Dedifferentiated amniotic fluid mesenchymal stem cell (primary cell): ENCODE results near the gene DAB1.

ENCODE experiments used
- DNase-seq: peaks from one replicate; pipeline ENCODE4 v3.0.0-alpha.2; 2016; ENCODE audit errors: extremely low spot score

Gene DAB1

DNA sequence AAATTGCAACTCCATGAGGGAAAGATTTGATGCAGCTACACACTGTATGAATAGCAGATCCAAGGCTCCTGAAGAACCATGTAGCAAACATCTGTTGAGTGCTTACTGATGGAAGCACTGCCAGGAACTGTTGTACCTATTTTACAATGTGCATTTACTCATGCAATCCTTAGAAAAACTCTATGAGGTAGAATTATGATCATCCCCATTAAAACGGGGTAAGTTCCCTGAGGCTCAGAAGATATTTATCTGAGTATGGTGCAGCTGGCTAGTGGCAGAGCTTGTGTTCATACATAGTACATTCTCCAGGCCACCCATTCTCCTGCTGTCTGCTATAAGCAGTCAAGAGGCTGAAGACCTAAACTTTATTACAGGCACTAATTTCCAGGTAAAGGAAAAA is 403.6 kb downstream of the DAB1 start:
- DNase-seq, result no peak

DNA sequence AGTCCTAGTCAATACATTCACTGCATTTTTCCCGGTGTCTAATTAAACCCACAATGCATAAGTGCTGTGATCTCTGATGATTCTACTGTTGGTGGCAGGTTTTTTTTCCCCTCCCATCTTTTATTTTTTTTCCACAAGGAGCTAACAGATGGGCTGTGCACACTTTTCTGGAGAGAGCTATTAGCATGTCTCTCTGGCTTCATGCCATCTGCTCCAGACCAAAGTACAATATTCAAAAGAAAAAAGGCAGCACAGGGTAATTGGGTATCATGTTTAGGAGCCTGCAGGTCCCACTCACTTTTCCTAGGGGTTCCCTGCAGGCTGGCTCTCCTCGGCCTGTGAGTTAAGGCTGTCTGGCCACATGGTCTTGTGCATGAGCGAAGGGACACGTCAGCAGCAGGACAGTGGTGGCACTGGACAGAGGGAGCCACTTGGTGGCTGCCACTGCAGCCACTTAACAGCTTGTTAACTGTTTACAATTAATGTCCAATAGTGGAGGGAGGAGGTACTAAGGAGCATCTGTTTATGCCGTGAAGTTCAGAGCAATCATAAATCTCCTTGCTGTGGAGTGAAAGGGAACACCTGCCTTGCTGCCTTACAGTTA is 404.5 kb downstream of the DAB1 start:
- DNase-seq, result no peak

DNA sequence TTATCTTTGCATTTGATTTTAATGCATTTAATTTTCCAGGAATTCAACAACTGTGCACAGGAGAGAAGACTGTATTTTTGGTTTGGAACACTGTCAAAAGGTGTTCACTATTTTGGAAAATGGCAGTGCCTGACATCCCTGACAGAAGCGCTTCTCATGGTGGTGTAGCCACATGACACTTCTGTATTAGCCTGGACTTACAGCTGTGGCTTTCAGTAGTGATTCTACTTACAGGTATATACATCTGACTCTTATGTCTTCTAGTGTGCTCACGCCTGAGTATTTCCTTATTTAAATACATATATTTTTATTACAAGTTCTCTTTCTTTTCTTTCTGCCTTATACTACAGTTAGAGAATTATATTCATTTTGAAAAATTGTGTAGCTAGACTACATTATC is 405.7 kb downstream of the DAB1 start:
- no peak for DNase-seq

DNA sequence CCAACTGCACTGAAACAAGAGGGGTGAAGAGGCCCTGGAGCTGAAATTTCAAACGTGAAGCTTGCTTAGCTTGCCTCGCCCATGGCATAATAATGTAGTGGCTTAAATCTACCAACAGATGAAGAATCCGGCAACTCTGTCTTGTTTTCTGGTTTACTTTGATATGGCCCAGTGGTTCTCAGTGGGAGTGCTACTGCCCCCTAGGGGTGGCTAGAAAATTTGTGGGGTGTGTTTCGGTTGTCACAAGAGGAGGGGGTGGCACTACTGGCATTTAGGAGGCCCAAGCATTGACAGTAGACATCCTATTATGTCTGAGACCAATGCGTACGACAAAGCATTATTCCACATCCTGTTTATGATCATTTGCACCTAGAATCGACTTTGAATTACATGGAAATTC is 406.1 kb downstream of the DAB1 start:
- DNase-seq, result no peak

DNA sequence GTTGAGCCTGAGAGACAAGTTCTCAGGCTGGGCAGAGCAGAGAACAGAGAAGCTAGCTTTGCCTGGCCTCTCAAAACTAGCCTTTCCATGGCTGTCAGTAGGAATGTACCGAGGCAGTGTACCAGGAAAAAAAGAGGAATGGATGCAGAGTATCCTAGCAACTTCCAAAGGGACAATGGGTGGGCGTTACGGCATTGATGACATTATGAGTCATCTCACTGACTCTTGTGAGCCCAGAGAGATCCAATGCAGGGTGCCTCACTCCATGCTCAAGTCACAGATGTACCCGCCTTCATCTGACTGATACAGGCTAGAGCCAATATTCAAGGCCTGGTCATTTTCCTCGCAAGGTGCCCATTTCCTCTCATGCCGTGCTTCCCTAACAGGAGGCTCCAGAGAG is 406.7 kb downstream of the DAB1 start:
- no peak for DNase-seq

DNA sequence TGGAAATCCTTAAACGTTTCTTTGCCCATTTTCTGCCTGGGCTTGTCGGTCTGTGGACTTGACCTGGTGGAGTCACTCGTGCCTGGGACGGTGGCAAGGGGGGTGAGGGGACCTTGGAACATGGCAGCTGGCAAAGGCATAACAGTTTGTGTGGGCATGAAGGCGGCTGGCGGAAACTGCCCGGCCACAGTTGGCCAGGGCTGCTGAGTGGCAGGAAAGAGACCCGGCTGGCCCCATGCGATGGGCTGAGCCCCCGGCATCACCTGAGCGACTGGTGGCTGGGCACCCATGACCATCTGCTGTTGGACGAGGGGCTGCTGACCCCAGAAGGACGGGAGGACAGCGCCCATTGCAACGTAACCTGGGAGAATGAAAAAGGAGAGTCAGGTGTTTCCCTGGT is 408.8 kb downstream of the DAB1 start:
- no peak for DNase-seq

DNA sequence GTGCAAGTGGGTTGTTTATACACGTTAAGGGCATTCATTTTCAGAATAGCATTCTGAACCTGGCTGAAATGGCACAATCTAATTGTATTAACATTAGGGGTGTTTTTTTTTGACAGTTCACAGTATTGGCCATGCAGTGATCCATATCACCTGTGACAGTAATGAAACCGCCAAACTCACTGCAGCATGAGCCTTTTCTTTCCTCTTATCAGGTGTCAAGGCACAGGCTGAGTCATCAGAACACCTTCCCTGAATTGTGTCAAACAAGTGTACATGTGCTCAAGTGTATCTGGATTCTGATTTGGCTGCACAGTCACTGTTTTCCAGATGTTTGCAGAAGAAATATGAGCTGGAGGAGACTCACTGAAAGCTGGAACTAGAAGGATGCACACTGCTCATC is 410.3 kb downstream of the DAB1 start:
- DNase-seq, result no peak

DNA sequence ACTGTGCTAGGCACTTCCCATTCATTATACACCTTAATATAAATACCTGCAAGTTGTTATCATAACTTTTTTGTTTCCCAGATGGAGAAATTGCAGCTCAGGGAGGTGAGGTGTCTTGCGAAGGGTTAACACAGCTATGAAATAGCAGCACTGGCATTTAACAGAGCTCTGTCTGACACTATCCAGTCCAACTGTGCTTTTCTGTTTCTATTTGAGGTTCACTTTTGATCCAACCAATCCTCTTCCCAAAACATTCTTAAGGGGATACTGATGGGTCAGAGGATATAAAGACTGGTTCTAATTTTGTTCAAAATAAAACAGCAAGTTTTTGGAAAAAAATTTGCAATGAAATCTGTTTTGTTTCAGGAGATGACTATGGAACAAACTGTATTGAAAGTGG is 411.5 kb downstream of the DAB1 start:
- no peak for DNase-seq

DNA sequence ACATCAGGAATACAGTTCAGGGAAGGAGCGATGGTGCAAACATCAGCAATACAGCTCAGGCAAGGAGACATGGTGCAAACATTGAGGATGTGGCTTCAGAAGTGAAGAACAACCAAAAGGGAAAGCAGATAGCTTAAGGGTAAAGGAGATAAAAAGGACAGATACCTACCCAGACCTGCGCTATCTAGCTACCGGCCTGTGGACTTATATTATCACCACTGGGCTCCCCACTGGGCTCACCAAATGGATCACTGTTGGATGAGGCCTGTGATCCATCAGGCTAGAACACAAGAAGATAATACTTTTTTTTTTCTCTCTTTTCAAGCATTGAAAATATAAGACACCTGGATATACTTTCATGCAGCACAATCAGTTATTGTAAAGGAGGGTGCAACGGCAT is 413.3 kb downstream of the DAB1 start:
- no peak for DNase-seq

DNA sequence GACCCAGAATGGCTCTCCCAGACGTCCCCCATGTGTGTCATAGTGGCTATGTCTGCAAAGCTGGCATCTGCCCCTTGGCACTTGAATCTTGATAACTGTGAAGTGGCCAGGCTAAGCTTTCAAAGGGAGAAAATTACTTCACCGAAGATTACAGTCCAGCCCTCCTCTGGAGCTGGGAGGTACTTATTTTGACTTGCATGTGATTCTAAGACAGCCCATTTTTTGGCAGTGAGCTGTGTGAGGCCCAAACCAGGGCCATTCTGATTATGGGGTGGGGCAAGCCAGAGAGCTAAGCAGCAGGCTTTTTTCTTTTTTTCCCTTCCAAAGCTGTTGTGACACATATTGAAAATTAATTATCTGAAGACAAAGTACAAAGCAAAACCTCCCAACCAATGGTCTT is 415.9 kb downstream of the DAB1 start:
- no peak for DNase-seq

DNA sequence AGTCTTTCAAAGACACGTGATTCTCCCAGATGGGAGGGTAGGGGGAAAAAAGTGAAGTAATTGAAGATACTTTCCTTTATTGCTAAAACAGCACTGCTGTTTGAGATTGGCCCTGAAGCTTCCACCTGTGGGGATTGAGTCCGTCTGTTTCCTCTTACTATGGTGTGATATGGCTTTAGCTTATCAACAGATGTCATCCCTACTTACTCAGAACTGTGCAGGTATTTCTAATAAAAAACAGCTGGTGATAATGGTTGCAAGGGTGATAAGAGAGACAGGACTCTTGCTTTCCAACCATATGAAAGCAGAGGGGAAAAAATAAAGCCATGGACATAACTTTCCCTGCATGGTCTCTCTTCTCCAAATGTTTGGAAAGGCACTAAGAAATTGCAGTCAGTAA is 416.4 kb downstream of the DAB1 start:
- no peak for DNase-seq

DNA sequence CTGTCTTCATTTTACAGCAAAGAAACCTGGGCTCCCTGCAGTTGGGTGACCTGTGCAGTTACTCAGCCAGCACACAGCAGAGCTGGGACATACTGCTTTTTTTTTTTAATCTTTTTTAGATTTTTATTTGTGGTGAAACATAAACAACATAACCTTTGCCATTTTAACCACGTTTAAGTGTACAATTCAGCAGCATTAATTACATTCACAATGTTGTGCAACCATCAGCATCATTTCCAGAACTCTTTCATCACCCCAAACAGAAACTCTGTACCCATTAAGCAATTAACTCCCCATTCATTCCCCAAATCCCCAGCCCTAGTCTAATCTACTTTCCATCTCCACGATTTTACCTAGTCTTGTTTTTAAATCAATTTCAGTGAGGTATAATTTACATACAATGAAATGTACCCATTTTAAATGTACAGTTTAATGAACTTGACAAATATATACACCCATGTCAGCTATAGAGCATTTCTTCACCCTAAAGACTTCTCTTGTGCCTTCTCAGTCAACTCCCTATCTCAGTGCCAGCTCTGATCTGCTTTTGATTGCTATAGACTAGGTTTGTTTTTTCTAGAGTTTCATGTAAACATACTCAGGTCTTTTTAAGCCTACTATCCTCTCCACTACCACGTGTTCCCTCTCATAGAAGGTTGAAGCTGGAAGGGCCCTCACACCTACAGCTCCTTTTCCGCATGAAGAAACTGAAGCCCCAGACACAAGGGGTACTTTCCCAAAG is 420.3 kb downstream of the DAB1 start:
- no peak for DNase-seq

DNA sequence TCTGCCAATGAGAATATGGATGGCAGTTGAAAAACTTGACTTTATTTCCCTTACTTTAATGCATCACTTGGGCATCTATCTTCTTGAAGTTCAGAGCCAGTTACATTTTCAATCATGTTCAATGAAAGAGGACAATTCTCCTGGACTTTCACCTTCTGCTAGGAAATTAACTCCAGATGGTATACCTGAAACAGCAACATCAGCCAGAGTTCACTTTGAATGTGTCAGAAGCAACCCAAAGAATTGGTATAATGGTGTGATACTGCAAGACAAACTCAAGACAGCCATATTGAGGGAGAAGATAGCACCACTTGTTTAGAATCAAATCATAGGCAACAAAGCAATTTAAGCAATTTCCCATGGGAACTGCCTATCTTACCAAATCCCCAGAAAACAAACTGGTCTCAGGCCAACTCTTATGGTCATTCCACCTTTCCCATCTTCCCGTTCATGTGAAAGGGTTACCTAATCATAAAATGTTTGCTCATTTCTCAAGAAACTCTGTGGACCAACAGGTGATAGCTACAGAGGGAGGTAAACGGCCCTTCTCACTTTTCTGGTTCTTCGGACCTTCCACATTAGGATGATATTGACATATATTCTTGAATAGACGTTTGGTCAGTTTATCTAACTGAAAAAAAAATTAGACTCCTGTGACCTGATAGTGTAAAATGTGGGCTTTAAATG is 428.3 kb downstream of the DAB1 start:
- DNase-seq, result no peak

DNA sequence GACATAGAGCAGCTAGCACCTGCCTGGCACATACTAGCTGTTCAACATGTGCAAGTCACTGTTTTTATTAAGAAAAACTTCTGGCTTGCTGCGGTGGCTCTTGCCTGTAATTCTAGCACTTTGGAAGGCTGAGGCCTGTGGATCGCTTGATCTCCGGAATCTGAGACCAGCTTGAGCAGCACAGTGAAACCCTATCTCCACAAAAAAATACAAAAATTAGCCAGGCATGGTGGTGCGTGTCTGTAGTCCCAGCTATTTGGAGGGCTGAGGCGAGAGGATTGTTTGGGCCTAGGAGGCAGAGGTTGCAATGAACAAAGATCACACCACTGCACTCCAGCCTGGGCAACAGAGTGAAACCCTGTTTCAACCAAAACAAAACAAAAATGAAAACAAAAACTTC is 430.4 kb downstream of the DAB1 start:
- DNase-seq, result no peak

DNA sequence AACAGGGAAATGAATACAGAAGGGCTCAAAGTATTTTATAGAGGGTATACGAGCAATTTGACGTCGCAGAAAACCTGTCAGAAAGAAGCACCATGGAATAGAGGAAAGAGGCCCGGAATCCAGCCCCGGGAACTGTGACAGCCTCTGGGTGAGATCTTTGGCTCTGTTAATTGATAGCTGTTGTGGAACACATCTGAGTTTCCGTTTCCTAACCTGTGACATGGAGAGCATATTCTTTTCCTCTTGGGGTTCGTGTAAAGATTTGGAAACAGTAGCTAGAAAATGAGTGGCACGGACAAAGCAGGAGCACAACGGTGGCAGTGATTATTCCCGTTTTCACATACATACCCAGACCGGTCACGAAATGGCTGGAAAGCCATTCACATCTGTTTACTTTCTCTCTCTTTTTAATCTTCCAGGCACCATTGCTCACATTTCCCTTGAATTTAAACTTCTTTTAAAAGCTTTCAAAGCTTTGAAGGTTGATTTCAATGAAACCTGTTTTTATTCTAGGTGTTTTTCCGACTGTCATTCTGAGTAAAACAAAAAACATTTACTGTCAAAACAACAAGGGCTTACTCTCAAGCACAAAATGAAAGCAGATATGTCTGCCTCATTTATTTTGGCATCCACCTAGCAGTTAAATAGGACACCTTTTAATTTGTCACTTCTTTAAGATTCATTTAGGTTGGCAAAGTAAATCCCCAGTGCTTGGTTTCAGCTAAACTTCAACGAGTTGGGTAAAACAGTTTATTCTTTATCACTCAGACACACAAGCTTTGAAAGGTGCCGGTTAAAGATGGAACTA is 431.3 kb downstream of the DAB1 start:
- DNase-seq, result no peak

DNA sequence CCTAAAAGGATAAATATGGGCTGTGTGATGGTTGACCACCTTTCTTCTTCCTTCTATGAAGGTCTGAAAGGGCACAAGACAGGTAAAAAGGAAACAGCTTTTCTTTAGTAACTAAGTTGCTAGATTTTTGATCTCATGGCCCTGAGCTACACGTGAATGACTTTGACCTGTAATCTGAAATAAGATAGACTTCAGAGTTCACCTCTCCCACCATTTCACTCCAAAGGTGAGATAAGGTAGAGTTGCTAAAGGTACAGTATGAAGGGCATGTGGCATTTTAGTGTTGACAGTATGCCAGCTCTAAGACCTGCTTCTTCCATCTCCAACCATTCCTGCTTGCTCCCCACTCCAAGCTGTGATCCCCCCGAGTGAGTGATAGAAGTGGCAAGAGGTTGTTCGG is 432.3 kb downstream of the DAB1 start:
- no peak for DNase-seq

DNA sequence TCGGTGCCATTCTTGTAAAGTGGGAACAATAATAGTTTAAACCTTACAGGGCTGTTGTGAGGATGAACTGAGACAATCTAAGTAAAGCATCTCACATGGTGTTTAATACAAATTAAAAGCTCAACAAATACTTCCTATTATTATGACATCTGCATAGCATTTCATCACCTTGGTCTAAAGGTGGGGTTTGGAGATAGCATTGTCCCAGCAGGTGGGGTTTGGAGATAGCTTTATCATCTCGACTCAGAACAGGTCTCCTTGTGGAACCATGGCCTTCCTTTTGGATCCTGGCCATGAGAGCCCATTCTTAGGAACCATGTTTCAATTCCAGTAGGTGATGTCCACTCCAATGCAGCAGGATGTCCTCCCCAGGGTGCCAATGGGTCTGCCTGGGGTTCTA is 437.5 kb downstream of the DAB1 start:
- DNase-seq, result no peak

DNA sequence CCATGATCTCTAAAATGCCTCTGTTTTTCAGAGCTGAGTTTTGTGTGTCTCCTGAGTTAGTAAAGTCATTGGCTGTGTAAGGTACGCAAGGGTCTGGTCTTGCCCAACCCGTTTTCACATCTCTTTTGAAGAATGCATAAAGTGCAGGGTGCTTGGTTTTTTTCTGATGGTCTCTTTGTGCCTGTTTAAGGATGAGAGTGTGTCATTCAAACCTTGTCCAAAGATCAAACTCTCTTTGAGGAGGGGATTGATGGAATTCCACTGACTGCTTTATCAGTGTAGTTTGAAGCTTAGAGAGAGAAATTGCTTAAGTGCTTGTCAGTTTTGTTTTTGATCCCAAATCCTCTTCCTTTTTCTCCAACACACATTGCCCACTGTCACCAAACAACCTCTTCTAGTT is 438.0 kb downstream of the DAB1 start:
- DNase-seq, result no peak

DNA sequence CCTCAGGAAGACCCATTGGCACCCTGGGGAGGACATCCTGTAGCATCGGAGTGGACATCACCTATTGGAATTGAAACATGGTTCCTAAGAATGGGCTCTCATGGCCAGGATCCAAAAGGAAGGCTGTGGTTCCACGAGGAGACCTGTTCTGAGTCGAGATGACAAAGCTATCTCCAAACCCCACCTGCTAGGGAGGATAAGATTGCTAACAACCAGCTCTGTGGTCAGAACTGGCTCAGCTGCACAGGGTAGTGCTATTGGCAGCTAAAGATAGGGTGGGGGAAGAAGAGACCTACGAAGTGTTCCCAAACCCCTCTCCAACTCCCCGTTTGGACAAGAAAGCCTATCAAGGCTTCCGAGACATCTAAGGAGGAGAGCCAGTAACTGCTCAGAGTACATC is 440.4 kb downstream of the DAB1 start:
- no peak for DNase-seq

DNA sequence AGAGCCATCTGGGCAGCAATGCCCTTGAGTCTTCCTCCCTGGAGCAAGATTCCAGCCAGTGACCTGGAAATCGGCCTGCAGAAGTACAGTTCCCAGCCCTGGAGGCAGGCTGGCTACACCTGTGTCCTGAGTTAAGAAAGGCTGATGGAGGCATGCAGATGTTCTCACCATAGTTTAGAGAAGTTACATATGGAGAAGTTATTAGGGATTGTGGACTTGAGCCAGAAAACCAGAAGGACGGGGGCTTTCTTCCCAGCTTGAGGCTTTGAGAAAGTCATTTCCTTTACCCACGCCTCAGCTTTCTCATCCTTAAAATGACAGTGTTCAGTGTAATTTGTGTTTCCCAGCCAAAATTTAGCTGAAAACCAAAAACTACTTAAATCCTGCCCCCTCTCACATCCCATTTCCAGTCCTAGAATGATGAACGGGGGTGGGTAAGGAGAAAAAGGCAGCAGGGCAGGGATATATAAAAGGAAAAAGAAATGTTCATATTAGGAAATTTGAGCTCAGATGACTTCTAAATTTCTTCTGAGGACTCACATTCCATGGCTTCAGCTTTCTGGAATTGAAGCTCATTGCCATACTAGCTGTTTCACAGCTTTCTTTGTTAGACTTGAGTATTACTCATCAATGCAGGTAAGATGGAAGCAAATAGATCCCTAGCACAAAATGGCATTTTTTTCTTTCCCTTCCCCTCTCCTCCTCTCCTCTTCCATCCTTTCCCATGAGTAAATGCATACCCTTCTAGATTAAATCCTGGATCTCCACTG is 443.7 kb downstream of the DAB1 start:
- no peak for DNase-seq

DNA sequence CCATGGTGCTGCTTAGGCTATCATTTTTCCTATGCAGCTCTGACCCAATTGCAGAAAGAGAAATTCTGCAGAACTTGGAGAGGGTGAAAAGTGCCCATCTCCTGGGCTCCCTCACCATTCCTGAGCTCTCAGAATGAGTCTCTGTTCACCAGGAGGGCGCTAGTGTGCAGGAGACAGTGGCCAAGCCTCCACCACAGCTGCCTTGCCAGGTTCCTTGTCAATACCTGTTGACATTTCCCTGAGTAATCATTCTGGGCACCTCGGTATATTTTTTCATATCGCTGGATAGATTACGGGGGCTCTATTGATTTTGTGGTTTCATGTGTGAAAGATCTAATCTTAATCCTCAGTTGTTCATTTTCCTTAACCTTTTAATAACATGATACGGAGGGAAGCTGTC is 445.0 kb downstream of the DAB1 start:
- DNase-seq, result no peak

DNA sequence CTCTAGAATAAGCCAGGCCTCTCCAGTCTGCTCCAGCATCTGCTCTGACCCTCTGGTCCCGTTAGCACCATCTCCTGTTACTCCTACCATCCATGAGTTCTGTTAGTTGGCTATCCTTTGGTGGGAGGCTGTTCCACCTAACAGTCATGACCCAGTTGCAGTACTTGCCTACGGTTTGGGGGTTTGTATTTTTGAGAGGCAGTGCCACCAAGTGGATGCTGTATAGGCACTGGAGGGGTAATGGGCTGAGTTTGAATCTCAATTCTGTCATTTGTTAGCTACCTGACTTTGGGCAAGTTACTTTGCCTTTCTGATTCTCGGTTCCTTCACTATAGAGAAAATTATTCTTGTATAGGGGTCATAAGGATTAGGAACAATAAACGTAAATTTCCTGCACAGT is 445.9 kb downstream of the DAB1 start:
- no peak for DNase-seq
